Breast epithelium (tissue), 3 donors: ENCODE measurements around the gene KRTAP5-5.

Experiments
- POLR2A ChIP-seq: fragments of 450-650 bp; IDR thresholded peaks from one replicate; pipeline ENCODE4 v1.6.1; 2016; ENCODE audit warnings: antibody characterized with exemption, mild to moderate bottlenecking, moderate library complexity
- POLR2AphosphoS5 ChIP-seq, 3 donors: sonication (generic); formaldehyde crosslinking; IDR thresholded peaks; one replicate each; pipeline ENCODE4 v1.6.1; 2017; ENCODE audit warnings: antibody characterized with exemption in 3 of 3
- TF ChIP-seq, protein P1 (sequence below), 3 donors: fragments of 450-650 bp; IDR thresholded peaks; one replicate each; pipeline ENCODE4 v1.5.1; 2016 to 2017; ENCODE audit warnings: antibody characterized with exemption in 3 of 3, mild to moderate bottlenecking in 3 of 3, moderate library complexity in 3 of 3

DNA sequence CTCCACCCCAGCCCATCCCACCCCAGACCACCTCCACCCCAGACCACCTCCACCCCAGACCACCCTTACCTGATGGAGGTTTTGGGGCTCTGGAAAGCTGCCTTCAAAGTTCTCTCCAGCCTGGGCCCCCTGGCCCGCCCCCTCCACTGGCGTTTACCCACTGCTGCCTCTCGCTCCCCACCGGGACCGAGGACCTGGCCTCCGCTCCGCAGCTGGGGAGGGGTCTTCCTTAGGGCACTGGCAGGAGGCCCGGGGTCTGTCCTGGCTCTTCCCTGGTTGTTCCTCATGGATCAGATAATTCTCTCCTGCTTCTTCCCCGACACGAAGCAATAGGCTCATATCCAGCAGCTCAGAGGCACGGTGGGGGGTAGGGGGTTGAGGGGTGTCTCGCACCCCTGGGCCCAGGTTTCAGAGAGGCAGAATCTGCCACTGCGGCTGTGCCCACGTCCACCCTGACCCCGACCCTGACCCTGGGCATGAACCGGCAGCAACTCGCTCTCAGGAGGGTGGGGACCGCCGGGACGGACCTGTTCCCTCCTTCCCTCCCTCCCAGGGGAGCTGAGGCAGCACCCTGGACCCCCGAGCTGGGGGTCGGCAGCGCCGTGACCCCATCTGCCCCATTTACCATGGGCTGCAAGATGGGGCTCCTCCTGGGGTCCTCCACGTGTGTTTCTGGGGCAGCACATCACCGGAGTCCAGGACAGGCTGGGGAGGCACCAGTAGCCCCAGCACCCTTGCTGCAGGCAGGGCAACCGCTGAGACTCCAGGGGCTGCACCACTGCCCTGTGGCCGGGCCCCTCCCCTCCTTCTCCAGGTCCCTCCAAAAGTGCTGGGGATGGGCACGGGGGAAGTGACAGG lies 12.9 kb downstream of the KRTAP5-5 start:
- TF ChIP-seq, protein P1, sequence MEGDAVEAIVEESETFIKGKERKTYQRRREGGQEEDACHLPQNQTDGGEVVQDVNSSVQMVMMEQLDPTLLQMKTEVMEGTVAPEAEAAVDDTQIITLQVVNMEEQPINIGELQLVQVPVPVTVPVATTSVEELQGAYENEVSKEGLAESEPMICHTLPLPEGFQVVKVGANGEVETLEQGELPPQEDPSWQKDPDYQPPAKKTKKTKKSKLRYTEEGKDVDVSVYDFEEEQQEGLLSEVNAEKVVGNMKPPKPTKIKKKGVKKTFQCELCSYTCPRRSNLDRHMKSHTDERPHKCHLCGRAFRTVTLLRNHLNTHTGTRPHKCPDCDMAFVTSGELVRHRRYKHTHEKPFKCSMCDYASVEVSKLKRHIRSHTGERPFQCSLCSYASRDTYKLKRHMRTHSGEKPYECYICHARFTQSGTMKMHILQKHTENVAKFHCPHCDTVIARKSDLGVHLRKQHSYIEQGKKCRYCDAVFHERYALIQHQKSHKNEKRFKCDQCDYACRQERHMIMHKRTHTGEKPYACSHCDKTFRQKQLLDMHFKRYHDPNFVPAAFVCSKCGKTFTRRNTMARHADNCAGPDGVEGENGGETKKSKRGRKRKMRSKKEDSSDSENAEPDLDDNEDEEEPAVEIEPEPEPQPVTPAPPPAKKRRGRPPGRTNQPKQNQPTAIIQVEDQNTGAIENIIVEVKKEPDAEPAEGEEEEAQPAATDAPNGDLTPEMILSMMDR (IDR thresholded peaks at IDR 0.05) = no peak
- TF ChIP-seq POLR2A = no peak
- no peak for TF ChIP-seq POLR2AphosphoS5 (IDR thresholded peaks at IDR 0.05)
